IPS-NIHi7 (cell line): Measurements from ENCODE around the gene TMEM151B.
"Not testable (repeated sequence)": the region's sequence is repeated elsewhere in the genome, so short reads cannot be mapped to it uniquely, and the experiment has no call there.

Experiments
- DNase-seq: peaks from one replicate; pipeline ENCODE4 v3.0.0; 2012; ENCODE audit warnings: mixed read lengths; ENCODE audit errors: extremely low spot score

TMEM151B gene

DNA sequence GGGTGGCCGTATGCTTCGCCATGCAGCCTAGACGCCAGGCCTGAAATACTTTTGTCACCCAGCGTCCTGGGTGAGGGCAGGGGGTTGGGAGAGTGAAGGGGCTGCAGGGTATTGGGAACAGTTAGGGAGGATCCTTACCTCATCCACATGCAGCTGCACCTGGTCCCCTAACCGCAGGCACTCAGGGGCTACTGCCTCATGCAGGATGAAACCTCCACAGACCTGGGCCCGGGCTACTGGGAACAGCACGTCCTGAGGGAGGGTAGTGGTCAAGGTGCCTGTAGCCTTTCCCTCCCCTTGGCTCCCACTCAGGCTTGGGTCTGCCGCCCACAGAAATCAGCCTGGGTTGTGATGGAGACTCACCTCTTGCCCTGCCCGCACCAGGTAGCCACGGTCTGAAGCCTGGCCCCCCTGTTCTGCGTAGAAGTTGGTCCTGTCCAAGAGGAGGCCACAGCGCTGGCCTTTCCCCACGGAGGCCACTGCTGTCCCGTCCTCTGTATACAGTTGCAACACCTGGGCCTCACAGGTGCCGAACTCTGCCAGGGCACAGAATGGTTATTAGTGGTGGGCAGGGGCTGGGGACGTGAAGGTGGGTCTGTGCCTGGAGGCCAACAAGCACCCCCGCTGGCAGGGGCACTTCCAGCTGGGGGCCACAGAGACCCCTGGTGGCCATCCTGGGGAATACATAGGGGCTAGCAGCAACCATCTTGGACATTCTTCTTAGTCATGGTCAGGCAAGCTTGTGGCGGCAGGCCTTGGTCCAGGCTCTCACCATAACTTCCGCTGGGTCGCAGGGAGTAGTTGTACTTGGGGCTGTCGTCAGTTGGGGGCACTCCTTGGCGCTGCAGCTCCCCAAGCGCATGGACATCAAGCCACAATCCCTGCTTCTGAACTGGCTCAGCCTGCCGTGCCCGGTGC, 34.3 kb downstream of the TMEM151B start:
- DNase-seq: peak; percentile 83

DNA sequence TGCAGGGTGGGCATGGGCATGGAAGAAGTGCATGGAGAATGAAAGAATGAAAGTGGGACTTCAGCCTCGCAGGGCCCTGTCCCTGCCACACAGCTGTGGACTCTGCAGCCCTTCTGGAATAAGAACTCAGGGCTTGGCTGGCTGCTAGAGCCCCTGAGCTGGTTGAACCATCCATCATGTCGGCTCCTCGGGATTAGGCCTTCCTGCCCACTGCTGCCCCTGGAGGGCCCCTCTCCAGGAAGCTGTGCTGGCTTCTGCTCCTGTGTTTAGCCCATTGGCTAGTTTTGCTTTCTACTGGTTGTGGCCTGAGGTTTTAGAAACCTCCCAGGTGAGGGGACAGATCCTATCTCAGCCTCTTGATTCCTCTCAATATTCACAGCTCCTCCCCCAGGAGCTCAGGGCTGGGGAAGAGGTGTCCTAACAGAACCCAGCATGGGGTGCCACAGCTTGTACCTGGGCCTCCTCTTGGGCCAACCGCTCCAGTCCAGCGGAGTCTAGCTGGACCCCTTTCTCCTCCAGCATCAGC, 35.0 kb downstream of the TMEM151B start:
- DNase-seq: no peak

DNA sequence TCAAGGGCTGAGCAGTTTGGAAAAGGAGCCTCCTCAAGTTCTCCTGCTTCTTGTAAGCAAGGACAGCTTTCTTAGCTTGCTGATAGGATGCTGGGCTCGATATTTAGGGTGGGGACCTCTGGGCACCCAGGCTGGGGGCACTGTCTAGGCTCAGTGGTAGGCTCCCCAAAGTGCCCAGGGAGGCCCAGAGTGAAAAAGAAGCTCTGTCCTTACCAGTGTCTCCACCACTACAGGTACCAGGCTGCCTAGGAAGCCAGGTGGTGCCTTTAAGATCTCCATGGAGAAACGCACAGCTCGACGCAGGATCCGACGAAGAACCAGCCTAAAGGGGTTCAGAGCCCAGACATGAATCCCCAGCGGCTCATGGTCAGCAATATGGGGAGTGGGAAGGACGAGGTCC, 36.5 kb downstream of the TMEM151B start:
- DNase-seq: no peak

DNA sequence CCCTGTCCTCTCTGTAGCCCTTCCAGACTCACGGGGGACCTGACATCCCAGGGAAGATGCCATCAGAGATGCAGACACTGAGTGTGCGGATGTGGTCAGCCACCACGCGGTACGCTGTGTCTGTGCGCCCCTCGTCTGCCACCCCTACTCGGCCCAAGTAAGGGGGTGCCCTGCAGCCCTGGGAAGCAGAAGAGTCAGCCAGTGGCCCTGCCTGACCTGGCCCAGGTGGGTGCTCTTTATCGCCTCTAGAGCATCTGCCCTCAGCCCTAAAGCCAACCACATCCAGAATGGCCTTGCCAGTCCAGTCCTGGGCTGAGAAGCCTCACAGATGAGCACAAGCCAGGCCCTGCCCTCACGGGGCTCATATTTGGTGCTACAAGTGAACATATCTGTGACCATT, 37.0 kb downstream of the TMEM151B start:
- DNase-seq: no peak

DNA sequence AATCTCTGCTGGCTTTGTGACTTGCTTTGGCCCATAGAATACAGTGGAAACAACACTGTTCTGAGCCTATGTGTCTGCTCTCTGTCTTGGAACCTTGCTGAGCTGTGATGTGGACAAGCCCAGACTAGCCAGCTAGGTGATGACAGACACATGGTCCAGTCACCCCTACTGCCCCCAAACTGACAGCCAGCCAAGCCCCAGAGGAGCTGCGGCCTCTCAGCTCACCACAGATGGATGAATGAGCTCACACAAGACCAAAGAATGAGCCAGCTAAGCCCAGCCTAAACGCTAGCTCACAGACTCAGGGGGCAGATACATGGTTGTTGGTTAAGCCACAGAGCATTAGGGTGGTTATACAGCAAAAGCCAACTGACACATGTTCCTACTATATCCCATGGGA, 38.8 kb downstream of the TMEM151B start:
- DNase-seq: no peak

DNA sequence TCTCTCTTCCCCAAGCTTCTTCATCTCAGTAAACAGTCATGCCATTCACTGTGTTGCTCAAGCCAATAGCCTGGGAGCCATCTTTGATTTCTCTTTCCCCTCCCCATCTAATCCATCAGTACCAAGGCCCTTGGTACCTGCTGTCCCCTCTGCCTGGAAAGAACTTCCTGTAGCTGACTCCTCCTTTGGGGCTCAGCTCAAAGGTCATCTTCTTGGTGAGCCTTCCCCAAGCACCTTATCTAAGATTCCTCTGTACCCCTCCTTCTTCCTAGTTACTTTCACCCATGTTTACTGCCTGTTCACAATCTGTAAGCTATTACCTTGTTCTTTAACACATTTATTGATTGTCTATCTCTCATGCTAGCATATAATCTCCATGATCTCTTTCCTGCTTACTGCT, 39.4 kb downstream of the TMEM151B start:
- DNase-seq: no peak

DNA sequence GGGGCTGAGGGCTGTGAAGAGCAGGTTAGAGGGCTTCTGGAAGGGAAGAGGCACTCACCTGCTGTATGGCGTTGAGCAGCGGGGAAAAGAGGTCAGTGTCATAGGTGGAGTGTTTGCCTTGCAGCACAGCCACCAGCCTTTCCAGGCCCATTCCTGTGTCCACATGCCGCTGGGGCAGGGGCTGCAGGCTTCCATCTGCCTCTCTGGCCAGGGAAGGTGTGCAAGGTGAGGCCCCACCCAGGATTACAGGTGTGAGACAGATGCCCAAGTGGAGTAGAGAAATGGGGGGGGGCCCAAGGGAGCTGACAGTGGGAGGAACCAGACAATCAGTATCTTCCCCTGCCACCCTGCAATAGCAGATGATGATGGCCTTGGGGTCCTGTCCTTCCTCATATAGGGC, 40.0 kb downstream of the TMEM151B start:
- no peak for DNase-seq

DNA sequence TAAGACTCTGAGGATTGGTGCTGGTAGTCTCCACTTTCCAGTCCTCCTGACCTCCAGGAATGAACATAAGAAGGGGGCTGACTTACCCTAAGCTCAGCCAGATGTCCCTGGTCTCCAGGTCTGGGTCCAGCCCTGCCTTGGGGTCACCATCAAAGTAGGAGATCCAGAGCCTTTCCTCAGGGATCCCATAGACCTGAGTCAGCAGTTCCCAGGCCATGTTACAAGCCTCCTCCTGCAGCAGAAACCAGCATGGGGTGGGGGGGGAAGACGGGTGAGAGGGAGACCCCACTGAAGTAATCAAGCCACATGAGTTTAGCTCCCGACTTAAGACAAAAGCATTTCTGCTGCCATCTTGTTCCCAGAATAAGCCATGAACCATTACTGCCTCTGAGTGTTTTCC, 41.1 kb downstream of the TMEM151B start:
- no peak for DNase-seq

DNA sequence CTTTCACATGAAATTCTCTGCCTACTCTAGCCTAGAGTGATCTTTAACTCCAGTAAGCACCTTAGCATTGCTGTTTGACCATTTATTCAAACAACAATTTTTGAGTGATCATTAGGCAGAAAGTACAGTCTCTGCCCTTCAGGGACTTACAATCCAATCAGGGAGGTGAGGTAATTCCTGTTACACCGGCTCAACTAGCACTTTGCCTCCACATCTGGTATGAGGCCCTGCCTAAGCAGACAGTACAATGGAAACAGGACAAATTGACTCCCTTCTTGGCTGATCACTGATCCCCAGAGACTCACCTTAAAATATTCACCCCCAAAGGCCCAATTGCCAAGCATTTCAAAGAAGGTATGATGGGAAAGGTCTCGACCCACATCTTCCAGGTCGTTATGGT, 41.5 kb downstream of the TMEM151B start:
- DNase-seq: no peak

DNA sequence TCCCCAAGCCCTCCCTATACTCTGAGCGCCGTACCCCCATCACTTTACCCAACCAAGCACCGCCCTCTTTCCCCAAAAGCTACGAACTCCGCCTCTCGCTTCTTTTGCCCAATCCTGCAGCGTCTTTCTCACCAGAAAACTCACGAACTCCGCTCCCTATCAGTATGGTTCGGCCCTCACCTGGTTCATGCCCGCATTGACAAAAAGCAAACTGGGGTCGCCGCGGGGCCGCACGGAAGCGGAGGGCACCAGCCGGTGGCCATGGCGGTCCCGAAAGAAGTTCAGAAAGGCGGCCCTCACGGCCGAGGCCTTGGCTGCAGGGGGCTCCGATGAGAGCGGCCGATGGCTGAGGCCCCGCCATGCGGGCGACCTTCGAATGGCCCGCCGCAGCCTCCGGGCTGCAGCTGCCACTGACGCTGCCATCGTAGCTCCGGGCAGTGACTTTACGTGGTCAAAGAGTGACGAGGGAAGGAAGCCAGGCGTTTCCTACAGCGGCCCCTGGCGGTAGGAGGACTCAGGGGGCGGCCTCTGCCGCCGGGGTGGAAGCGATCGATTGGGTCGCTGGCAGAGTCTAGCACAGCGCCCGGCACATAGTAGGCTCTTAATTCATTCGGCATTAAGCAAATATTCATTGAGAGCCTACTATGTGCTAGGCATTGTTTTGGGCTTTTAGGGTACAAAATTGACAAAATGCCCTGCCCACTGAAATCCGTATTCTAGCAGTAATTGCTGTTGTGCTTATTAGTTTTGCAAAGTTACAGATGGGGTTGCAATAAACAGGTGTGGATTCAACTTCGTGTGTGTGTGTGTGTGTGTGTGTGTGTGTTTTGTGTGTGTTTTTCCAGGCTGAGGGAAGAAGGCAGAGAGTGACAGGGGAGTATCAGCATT, 42.9 kb downstream of the TMEM151B start, which contains the start of gene AARS2:
Gene AARS2, minus strand, starts transcription at position 447 of the 888 bp plus-strand sequence. Its CDS starts 24 bp downstream, at position 423.
- peak; percentile 92 for DNase-seq

DNA sequence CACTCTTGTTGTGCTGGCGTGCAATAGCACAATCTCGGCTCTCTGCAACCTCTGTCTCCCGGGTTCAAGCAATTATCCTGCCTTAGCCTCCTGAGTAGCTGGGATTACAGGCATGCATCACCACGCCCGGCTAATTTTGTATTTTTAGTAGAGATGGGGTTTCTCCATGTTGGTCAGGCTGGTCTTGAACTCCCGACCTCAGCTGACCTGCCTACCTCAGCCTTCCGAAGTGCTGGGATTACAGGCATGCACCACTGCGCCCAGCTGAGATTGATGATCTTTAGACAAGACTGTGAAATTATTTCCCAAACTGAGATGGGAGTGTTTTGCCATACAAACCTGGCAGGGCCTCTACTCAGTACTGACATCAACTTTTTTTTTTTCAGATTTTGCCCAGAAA, 44.4 kb downstream of the TMEM151B start:
- not testable (repeated sequence) for DNase-seq

DNA sequence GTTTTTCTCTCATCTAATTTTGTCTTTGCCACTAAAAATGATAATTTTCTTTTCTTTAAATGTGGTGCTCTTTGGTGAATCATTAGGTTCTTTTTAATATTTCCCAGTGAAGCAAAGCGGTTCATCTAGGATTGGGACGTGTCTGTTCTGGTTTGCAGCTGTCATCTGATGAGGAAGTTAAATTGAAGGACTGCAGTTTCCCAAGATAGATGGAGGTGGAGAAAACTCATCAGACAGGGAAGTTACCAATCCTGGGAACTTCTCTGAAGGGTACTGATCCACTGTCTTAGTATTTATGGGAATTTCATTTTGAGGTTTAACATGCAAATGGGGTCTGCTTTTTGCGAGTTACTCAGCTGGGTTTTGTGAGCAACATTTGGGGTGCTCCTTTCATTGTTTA, 45.3 kb downstream of the TMEM151B start:
- no peak for DNase-seq

DNA sequence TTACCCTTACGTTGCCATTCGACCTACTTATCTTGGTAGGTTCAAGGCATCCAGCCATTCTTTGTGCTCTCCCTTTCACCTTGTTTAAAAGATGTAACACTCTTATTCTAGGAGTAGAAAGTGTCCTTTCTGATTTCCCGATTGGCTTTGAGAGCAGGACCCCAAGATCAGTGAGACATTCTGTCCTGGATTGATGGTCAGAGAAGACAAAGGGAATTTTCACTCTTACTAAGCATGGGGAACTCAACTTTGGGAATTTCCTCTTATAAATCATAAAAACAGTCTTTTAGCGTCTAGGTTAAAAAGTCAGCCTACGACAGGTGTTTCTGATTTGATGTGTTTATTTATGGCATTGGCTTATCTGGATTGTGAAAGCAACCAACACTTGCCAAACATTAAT, 45.7 kb downstream of the TMEM151B start:
- no peak for DNase-seq

DNA sequence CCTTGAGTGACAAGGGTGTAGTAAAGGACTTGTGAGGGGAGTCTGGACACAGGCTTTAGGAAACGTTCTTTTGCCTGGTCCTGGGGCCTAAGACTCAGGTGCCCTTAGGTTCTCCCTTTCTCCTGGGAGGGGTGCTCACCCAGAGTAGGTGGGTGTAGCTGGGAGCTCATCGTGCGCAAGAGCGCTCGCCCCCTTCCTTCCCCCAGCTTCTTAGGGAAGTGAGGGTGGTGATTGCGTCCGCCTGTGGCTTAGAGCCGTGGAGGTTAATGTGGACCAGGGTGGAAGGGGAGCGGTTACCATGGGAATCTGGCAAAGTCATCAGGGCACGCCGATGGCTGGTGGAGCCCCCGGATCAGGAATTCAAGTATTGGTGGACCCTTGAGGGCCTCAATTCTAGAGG, 46.2 kb downstream of the TMEM151B start:
- no peak for DNase-seq

DNA sequence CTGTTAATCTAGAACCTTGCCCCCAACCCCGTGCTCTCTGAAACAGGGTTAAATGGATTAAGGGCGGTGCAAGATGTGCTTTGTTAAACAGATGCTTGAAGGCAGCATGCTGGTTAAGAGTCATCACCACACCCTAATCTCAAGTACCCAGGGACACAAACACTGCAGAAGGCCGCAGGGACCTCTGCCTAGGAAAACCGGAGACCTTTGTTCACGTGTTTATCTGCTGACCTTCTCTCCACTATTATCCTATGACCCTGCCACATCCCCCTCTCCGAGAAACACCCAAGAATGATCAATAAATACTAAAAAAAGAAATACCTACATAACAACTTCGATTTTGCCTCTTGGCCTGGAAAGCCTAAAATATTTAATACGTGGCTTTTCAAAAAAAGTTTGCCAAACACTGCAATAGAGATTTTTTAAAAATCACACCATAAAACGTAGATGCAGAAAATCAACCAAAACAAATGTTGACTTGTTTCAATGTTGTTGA, 46.9 kb downstream of the TMEM151B start:
- not testable (repeated sequence) for DNase-seq

DNA sequence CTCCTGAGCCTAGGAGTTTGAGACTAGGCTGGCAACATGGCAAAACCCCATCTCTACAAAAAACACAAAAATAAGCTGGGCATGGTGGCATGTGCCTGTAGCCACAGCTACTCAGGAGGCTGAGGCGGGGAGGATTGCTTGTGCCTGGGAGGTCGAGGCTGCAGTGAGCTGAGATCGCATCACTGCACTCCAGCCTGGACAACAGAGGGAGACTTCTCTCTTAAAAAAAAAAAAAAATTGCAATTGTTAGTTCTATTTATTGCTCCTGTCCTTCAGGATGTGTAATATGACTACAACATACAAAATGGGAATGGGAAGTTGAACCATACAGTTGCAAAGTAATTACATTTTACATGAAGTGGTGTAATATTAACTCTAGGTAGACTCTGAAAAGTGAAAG, 51.0 kb downstream of the TMEM151B start:
- no peak for DNase-seq

DNA sequence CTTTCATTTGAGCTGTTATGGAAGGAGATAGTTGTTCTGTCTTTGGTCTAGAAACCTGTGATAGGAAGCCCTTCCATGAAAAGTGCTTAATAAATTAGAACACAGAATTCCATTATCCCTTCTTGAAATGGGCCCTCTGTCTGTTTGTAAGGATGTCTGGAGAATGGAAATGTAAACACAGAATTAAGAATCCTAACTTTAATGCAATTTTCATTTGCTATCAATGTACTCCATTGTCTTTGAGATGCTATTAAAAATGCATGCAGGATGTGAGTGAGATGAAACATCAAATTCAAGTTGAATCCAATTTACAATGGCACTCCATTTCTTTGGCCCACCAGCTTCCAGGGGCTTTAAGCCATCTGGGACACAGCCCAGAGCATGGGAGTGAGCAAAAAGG, 56.8 kb downstream of the TMEM151B start:
- DNase-seq: no peak

DNA sequence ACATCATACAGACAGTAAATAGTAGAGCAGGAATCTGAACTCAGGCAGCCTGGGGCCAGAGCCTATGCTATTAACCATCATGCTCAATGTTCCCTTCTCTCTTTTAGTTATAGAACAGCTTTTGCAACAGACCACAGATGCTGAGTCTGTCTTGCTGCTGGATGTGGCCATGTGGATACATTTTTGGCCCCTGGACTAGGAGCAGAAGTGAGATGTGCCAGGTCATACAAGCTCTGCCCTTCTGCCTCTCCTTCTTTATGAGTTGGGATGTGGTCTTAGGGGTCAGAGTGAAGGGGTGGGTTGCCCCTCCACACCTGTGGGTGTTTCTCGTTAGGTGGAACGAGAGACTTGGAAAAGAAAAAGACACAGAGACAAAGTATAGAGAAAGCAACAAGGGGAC, 57.5 kb downstream of the TMEM151B start:
- DNase-seq: no peak

DNA sequence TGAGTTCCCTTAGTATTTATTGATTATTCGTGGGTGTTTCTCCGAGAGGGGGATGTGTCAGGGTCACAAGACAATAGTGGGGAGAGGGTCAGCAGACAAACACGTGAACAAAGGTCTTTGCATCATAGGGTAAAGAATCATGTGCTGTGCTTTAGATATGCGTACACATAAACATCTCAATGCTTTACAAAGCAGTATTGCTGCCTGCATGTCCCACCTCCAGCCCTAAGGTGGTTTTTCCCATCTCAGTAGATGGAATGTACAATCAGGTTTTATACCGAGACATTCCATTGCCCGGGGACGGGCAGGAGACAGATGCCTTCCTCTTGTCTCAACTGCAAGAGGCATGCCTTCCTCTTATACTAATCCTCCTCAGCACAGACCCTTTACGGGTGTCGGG, 58.0 kb downstream of the TMEM151B start:
- not testable (repeated sequence) for DNase-seq

DNA sequence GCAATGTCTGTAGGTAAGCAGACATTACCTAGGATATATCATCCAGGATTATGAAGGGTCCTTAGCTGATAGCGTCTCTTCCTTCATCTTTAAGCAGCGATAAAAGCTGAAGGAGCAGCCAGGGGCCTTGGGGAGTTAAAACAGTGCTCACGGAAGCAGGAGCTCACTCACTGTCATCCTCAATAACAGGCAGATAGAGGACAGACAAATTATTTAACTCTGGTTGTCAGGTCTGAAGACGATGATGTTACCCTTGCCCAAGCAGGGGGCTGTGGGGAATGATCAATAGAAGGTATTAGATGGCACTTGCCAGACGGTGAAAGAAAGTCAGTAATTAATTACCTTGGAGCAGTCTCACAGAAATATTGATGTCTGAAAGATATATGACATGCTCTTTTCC, 59.6 kb downstream of the TMEM151B start:
- DNase-seq: no peak

DNA sequence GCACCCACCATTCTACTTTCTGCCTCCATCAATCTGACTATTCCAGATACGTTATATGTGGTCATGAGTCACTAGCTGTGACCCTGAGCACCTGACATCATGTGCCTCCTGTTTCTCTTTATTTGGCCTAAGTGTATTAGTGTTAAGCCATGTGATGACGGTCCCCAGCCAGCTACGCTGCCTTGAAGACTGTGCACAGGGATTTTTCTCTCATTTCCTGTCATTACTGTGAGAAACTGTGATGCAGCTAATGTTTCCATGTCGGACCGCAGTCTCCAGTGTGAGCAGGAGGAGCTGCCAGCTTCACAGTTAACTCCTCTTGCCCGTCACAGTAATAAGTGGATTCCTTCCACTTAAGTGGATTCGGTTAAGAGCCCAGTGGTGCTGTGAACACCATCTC, 62.3 kb downstream of the TMEM151B start:
- DNase-seq: no peak

DNA sequence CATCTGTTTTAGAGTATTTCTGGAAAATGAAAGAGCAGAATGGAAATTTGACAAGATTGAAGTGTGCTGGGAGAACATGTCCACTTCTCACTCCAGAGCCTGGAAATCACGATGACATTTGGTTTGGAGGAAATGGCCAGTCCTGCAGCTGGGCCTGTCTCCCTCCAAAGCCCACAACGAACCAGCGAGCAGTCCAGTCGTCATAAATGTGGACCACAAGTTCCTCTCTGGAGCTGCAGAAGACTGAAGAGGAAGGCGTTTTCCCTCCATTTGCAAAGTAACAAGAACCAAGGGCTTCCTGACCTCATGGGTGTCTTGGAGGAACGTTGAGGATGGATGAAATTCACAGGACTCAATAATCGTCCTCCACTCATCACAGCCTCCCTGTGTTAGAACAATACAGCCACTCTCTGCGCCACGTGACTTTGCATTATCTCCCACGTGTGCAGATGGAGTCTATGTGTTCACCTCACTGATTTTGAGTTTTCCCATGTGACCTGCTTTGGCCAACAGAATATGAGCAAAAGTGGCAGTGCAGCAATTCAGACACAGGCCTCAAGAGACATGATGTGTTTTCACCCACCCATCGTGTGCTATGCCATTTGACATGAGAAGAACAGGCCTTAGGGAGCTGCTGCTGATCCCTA, 63.1 kb downstream of the TMEM151B start:
- DNase-seq: no peak
